Epithelial cell of proximal tubule (primary cell): ENCODE results near the gene MAFF. TPM values are rescaled to one million over a fixed set of nuclear protein-coding genes. Genes with fewer than 3 reads are reported as not detected.

Experiments
- DNase-seq: peaks from one replicate; pipeline ENCODE4 v3.0.0-alpha.2; 2011; ENCODE audit warnings: low read depth
- H3K4me3 ChIP-seq: 2 replicates; pipeline ENCODE4 v1.5.1; 2011; ENCODE audit warnings: low read depth, mild to moderate bottlenecking, low read length
- total RNA-seq: library from RNA; depleted of rRNA; stranded (reverse); fragments of >200 nt; gene quantifications from 2 replicates; pipeline ENCODE4 v1.2.3, GENCODE V29; 2015
- TF ChIP-seq, protein P1 (sequence below): conservative IDR thresholded peaks from 2 replicates; pipeline ENCODE4 v1.5.1; 2012; ENCODE audit warnings: low read depth, mild to moderate bottlenecking, low read length

Gene MAFF
- total RNA-seq, 1 donor from 2014 or later = 42.1 TPM

DNA sequence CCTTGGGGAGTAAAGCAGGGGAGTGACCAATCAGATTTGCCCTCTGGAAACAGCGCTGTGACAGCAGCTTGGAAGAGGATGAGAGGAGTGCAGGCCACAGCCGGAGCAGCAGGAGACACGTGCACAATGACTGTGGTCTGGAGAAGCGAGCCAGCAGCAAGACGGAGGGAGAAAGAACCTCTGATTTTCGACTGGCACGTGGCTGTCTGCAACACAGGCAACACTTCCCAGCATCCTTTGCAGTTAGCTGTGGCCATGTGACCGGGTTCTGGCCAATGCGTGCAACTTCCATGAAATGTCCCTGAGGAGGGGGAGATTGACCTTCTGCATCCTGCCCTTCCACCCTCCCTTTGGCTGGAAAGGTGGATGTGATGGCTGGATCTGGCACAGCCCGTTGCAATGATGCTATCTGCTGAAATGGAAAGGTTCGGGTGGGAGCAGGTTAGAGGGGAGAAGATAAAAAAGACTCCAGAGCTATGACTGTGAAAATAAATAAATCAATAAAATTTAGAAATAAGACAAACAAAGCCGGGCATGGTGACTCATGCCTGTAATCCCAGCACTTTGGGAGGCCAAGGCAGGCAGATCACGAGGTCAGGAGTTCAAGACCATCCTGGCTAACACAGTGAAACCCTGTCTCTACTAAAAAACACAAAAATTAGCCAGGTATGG is 35.7 kb upstream of the MAFF start:
- no peak overlapping the region for H3K4me3 ChIP-seq
- no peak for DNase-seq
- TF ChIP-seq, protein P1, sequence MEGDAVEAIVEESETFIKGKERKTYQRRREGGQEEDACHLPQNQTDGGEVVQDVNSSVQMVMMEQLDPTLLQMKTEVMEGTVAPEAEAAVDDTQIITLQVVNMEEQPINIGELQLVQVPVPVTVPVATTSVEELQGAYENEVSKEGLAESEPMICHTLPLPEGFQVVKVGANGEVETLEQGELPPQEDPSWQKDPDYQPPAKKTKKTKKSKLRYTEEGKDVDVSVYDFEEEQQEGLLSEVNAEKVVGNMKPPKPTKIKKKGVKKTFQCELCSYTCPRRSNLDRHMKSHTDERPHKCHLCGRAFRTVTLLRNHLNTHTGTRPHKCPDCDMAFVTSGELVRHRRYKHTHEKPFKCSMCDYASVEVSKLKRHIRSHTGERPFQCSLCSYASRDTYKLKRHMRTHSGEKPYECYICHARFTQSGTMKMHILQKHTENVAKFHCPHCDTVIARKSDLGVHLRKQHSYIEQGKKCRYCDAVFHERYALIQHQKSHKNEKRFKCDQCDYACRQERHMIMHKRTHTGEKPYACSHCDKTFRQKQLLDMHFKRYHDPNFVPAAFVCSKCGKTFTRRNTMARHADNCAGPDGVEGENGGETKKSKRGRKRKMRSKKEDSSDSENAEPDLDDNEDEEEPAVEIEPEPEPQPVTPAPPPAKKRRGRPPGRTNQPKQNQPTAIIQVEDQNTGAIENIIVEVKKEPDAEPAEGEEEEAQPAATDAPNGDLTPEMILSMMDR = no peak

DNA sequence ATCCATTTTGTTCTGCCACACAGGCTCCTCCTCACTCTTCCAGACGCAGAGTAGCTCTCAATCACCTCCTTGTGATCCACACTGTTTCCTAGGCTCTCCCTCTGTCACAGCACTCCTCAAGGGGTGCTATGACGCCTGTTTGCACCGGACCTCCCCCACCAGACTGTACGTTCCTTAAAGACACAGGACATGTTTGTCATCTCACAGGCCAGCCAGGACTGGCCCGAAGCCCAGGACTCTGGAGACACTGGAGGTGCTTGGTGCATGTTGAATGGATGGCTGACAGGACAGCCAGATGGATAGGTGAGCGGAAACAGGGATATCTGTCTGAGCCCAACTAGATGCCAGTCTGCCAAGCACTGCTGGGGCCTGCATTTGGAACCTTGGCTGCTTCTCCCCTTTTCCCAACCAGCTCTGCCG is 33.8 kb upstream of the MAFF start:
- TF ChIP-seq, protein P1 = no peak
- no peak for DNase-seq
- H3K4me3 ChIP-seq = no peak overlapping the region

DNA sequence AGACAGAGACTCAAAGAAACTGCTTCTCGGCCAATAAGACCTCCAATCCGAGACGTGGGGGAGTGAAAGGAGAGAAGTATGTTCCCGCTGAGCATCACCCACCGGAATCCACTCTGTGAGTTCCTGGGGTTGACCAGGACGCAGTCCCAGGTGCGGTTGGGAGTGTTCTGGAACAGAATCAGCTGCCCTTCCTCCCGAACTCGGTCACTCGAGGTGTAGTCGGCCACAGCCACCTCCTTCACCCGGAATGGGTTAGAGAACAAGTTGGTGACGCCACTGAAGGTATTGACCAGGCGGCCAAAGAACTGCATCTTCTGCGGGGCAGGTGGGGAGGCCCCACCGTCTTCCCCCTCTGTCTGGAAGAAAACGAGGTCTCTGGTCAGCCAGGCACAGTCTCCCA is 32.7 kb upstream of the MAFF start:
- H3K4me3 ChIP-seq = no peak overlapping the region
- no peak for DNase-seq
- TF ChIP-seq, protein P1 = no peak

- TF ChIP-seq, protein P1 = no peak
- H3K4me3 ChIP-seq = no peak overlapping the region
- no peak for DNase-seq
Observed at GRCh38 chr22:38170469-38170868, 31.3 kb upstream of the MAFF start.

DNA sequence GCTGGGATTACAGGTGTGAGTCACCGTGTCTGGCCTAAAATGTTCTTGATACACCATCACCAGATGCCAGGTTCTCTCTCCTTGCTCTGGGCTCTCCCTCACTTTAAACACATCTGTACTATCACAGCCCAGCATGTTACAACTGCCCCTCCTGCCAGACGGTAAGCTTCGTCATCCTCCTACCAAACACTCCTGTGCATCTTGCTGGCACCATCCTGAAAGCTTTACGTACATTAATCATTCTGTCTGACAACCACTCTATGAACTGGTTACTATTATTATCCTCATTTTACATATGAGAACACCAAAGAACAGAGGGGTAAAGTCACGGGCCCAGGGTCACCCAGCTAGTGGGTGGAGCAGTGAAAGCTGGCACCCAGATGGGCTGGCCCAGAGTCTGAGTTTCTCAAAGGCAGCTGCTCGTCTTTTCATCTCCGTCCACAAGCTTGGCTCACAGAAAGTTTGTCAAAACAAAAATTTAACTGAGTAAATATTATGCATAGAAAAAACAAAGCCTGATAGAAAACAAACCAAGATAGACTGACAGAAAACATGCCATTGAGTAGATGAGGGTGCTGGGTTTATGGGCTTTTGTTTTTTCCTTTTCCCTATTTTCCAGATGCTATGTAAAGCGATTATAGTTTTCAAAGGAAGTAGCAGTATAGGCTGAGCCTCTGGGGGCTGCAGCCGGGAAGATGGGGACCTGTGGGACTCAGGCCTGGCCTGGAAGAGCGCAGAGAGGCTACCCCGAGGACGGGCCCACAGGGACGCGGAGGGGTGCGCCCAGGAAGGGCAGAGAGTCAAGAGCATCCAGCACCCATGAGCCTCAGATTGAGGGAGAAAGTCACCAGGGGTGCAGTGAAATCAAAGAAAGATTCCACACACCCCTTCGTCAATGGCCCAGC is 29.6 kb upstream of the MAFF start:
- DNase-seq = no peak
- TF ChIP-seq, protein P1 = no peak
- H3K4me3 ChIP-seq = no peak overlapping the region

DNA sequence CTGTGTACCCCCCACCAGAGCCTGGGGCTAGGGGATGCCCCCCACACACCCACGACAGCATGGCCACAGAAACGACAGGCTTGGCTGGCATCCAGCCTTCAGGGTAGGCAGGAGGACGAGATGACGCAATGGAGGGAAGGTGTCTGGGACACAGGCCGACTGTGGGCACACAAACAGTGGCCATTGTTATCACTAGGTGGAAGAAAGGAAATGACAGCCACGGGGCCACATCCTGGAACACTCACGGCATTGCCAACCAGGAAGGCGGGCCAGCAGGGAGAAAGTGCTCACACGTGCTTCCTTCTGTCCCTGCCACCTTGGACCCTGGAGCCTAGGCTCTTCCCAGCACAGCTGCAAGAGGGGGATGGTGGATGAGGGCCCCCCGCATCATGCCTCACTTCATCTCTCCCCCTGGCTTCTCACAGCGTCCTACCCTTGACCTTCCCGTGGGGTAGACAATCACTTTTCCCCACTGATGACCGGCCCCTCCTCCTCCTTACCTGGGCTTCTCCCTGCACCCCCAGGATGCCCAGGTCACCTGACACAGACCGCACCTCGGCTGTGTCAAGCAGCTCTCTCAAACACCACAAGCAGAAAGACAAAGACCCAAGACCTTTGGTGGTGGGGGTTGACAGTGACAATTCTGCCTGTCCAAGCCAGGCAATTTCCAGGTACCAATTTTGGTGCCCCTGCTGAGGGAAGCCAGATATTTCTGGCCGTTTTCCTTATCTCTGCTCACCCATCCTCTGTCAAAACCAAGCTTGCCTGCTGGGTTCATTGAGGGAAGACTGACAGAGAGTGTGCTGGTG is 28.8 kb upstream of the MAFF start:
- no peak overlapping the region for H3K4me3 ChIP-seq
- TF ChIP-seq, protein P1 = no peak
- no peak for DNase-seq
